Breast epithelium (tissue), 3 donors: ENCODE measurements around the gene DCST2.

Experiments
- CTCF ChIP-seq, 3 donors: fragments of 450-650 bp; IDR thresholded peaks; one replicate each; pipeline ENCODE4 v1.5.1; 2016 to 2017; ENCODE audit warnings: antibody characterized with exemption in 3 of 3, mild to moderate bottlenecking in 3 of 3, moderate library complexity in 3 of 3
- POLR2AphosphoS5 ChIP-seq, 3 donors: sonication (generic); formaldehyde crosslinking; IDR thresholded peaks; one replicate each; pipeline ENCODE4 v1.6.1; 2017; ENCODE audit warnings: antibody characterized with exemption in 3 of 3

GRCh38 chr1:155043301-155043702 lies 9.7 kb upstream of the DCST2 start:
- TF ChIP-seq CTCF (IDR thresholded peaks at IDR 0.05) = no peak
- TF ChIP-seq POLR2AphosphoS5 (IDR thresholded peaks at IDR 0.05) = no peak
